Measurements from ENCODE around the gene S100A9. TPM values are rescaled to one million over a fixed set of nuclear protein-coding genes. Genes with fewer than 3 reads are reported as not detected.

S100A9 gene
- polyA plus RNA-seq, 1 experiment = not detected

DNA sequence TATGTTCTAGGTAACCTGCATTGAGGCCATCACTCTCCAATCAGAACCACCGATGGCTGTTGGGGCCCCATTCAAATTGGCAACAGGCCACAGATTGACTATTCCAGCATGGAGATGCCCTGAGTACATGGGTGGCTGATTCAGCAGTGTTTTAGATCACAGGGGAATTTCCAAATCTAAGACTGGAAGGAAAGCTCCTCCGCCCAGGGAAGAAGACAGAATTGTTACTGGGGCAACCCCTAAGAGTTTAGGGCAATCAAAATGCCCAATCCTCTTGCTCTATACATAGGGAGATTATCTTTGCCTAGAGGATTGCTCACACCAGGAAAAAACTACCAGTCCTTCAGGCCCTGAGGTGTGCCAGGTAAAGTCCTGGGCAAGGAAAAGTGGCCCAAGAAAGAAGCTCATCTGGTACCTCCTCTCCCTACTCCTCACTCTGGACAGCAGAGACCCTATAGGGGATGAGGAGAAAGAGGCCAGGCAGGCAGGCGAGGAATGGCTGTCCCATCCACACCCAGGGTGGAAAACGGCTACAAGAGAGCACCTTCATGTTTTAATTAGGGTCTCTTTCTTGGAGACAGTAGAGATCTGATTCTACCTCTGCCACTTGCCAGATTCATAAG lies 27.4 kb downstream of the S100A9 start:
- no peak overlapping the region for H3K4me3 ChIP-seq (ENCODE audit: low read depth, low read length)
- H3K36me3 ChIP-seq (ENCODE audit: control insufficient read depth, insufficient read depth, low read length) = no peaks in the 10 kb centered on the region
- ChIA-PET POLR2A (no interaction called here), CTCF (no interaction called here)
- TF ChIP-seq CTCF (IDR thresholded peaks at IDR 0.05; ENCODE audit: insufficient read depth, low read depth, low read length) = no peak
- DNase-seq (ENCODE audit: low read depth) = no peak
- no peaks in the 10 kb centered on the region for H3K27me3 ChIP-seq (ENCODE audit: control insufficient read depth, insufficient read depth, low read length)

- DNase-seq (ENCODE audit: low read depth) = no peak
- CTCF ChIA-PET = interaction anchor here (0.8 kb wide), 2 partner anchors 34 to 110 kb away, joined by 3 read pairs; no protein-coding TSS in a partner anchor
These were observed 28.8 kb downstream of the S100A9 start for GRCh38 chr1:153386500-153386901.

GRCh38 chr1:153387001-153387400 lies 29.3 kb downstream of the S100A9 start:
- no peak for DNase-seq (ENCODE audit: low read depth)
- ChIA-PET POLR2A (no interaction called here), CTCF (interaction anchor here (0.8 kb wide), 2 partner anchors 34 to 109 kb away, joined by 3 read pairs; no protein-coding TSS in a partner anchor)
- no peak overlapping the region for H3K4me3 ChIP-seq (ENCODE audit: low read depth, low read length)
- no peak for TF ChIP-seq CTCF (IDR thresholded peaks at IDR 0.05; ENCODE audit: insufficient read depth, low read depth, low read length)
- no peaks in the 10 kb centered on the region for H3K36me3 ChIP-seq (ENCODE audit: control insufficient read depth, insufficient read depth, low read length)
- no peaks in the 10 kb centered on the region for H3K27me3 ChIP-seq (ENCODE audit: control insufficient read depth, insufficient read depth, low read length)

More at GRCh38 chr1:153386500-153386901, 28.8 kb downstream of the S100A9 start:
- POLR2A ChIA-PET = no interaction called here
- no peak overlapping the region for H3K4me3 ChIP-seq (ENCODE audit: low read depth, low read length)
- no peaks in the 10 kb centered on the region for H3K27me3 ChIP-seq (ENCODE audit: control insufficient read depth, insufficient read depth, low read length)
- H3K36me3 ChIP-seq (ENCODE audit: control insufficient read depth, insufficient read depth, low read length) = no peaks in the 10 kb centered on the region
- no peak for TF ChIP-seq CTCF (IDR thresholded peaks at IDR 0.05; ENCODE audit: insufficient read depth, low read depth, low read length)

DNA sequence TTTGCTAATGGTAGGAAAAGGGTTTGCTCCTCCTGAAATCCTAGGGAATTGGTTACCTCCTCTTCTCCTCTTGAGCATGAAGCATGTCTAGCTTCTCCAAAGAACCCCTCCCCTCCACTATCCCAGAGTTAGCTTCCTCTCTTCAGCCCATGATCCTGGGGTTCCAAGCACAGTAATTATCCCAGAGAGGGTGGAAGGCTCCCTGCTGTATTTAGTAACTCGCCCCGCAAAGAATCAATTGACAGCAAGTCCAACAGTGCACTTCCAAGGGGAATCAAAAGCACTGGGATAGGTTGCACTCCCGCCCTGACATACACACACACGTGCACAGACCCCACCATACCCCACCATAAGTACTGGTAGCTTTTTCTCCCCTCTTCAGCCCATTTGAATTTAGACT lies 30.1 kb downstream of the S100A9 start:
- Histone ChIP-seq H3K36me3 (ENCODE audit: control insufficient read depth, insufficient read depth, low read length) (no peaks in the 10 kb centered on the region), H3K27me3 (ENCODE audit: control insufficient read depth, insufficient read depth, low read length) (no peaks in the 10 kb centered on the region), H3K4me3 (ENCODE audit: low read depth, low read length) (no peak overlapping the region)
- ChIA-PET POLR2A (interaction anchor here (0.6 kb wide), 1 partner anchor 111 kb away, joined by 3 read pairs; no protein-coding TSS in a partner anchor), CTCF (no interaction called here)
- no peak for TF ChIP-seq CTCF (IDR thresholded peaks at IDR 0.05; ENCODE audit: insufficient read depth, low read depth, low read length)
- DNase-seq (ENCODE audit: low read depth) = no peak

DNA sequence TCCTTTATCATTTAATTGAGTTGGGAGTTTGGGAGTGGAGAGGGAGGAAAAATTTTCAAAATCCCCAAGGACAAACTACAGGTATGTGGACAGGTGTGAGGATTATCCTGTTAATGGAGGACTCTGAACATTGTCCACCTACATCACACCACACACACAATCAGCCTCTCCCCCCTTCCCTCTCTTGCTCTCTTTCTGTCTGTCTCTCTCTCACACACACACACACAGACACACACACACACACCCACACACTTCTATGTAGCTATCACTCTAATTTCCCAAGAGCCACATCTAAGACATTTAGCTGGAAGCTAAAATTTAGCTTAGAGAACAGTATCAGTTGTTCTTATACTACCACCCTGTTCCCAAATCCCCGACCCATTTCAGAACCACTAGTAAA lies 31.7 kb downstream of the S100A9 start:
- no peak for DNase-seq (ENCODE audit: low read depth)
- TF ChIP-seq CTCF (IDR thresholded peaks at IDR 0.05; ENCODE audit: insufficient read depth, low read depth, low read length) = no peak
- POLR2A ChIA-PET = no interaction called here
- H3K4me3 ChIP-seq (ENCODE audit: low read depth, low read length) = no peak overlapping the region
- CTCF ChIA-PET = interaction anchor here (1.0 kb wide), 1 partner anchor 9 kb away, joined by 3 read pairs; no protein-coding TSS in a partner anchor
- no peaks in the 10 kb centered on the region for H3K27me3 ChIP-seq (ENCODE audit: control insufficient read depth, insufficient read depth, low read length)
- H3K36me3 ChIP-seq (ENCODE audit: control insufficient read depth, insufficient read depth, low read length) = no peaks in the 10 kb centered on the region
